Adrenal gland (tissue), 12 donors: ENCODE data around the gene ZNF516. TPM values are rescaled to one million over a fixed set of nuclear protein-coding genes. Genes with fewer than 3 reads are reported as not detected.

Experiments used
- DNase-seq, 7 donors: peaks; one replicate each; pipeline ENCODE4 v3.0.0-alpha.2; 2019 to 2020
- H3K27ac ChIP-seq, 5 donors: fragments of 200-600 bp; sonication (generic) in 4 of 5; 1 replicate in 3 of 5; 2 replicates in 2 of 5; pipeline versions ENCODE4 v1.5.1 to v1.8.0; 2016 to 2020; ENCODE audit warnings: mild to moderate bottlenecking in 1 of 5
- H3K27me3 ChIP-seq: fragments of 200-600 bp; 2 replicates; pipeline ENCODE4 v1.8.0; 2021
- H3K36me3 ChIP-seq, 2 donors: fragments of 200-600 bp; replicated peaks in 1 of 2; 1 replicate in 1 of 2; 2 replicates in 1 of 2; pipeline versions ENCODE4 v1.5.1 to v1.8.0; 2018 to 2022
- H3K4me1 ChIP-seq, 2 donors: fragments of 200-600 bp; replicated peaks in 1 of 2; 1 replicate in 1 of 2; 2 replicates in 1 of 2; pipeline versions ENCODE4 v1.5.1 to v1.8.0; 2018 to 2021
- H3K4me3 ChIP-seq, 4 donors: fragments of 200-600 bp; sonication (generic) in 3 of 4; one replicate each; pipeline ENCODE4 v1.5.1; 2016 to 2018
- H3K9me3 ChIP-seq, 3 donors: fragments of 200-600 bp; sonication (generic) in 1 of 3; replicated peaks in 1 of 3; 1 replicate in 2 of 3; 2 replicates in 1 of 3; pipeline versions ENCODE4 v1.5.1 to v1.8.0; 2016 to 2021
- CTCF ChIP-seq, 6 experiments: fragments of 450-650 bp in 4 of 6; fragments of 200-600 bp in 2 of 6; sonication (generic) in 1 of 6; IDR thresholded peaks; 1 replicate in 5 of 6; 2 replicates in 1 of 6; pipeline versions ENCODE4 v1.5.1 to v1.8.0; 2016 to 2021; ENCODE audit warnings: antibody characterized with exemption in 6 of 6, mild to moderate bottlenecking in 2 of 6, moderate library complexity in 1 of 6
- POLR2A ChIP-seq, 2 donors: fragments of 450-650 bp; IDR thresholded peaks; one replicate each; pipeline ENCODE4 v1.6.1; 2017; ENCODE audit warnings: antibody characterized with exemption in 2 of 2, mild to moderate bottlenecking in 2 of 2, moderate library complexity in 1 of 2
- WGBS, 4 donors: extraction: QIAGEN DNeasy Blood & Tissue Kit in 2 of 4; methylation state at CpG; one replicate each; pipeline versions ENCODE4 v1.1.5 to v1.1.7; 2013 to 2017; 5-methylcytosine and 5-hydroxymethylcytosine counted together
- intact Hi-C, 2 donors: fragments of 100-400 bp; cut with DNase I; formaldehyde crosslinking; loops; one replicate each; pipeline versions ENCODE4 v1.14.1 to v1.15.0; 2022 to 2023
- polyA plus RNA-seq, 3 donors: library from polyadenylated mRNA; stranded (reverse); fragments of 200-250 nt in 2 of 3; fragments of 350-450 nt in 1 of 3; fragmentation: Illumina TruSeq in 1 of 3; extraction: RNeasy Lipid Tissue Mini Kit (QIAGEN cat#74804) in 1 of 3; gene quantifications; one replicate each; pipeline ENCODE4 v1.2.3, GENCODE V29; 2013 to 2014
- total RNA-seq, 9 donors: library from RNA; depleted of rRNA in 4 of 9; stranded (reverse); fragments of >200 nt in 4 of 9; fragments of 120-200 nt in 1 of 9; fragmentation: NEBNext Ultra II Directional in 1 of 9; extraction: Animal tissue kit (Norgen Biotek cat#: 25700) in 1 of 9; gene quantifications; one replicate each; pipeline versions ENCODE4 v1.1.0 to v1.2.4, GENCODE V29; 2013 to 2023
- donor health status: healthy with polysubstance abuse.
- donor health status: Bipolar disorder and iron deficiency.
- donor health status: DM: yes; HTN: yes; CAD: no.
- donor health status: DM: no; HTN: no; CAD: no.
- donor health status: DM: no; HTN: no; CAD: no.
- donor health status: DM: yes; HTN: yes; CAD: no.

The ZNF516 gene
- total and polyA plus RNA-seq, 12 donors, result 8.6 to 60.1 (median 31.0) TPM

DNA sequence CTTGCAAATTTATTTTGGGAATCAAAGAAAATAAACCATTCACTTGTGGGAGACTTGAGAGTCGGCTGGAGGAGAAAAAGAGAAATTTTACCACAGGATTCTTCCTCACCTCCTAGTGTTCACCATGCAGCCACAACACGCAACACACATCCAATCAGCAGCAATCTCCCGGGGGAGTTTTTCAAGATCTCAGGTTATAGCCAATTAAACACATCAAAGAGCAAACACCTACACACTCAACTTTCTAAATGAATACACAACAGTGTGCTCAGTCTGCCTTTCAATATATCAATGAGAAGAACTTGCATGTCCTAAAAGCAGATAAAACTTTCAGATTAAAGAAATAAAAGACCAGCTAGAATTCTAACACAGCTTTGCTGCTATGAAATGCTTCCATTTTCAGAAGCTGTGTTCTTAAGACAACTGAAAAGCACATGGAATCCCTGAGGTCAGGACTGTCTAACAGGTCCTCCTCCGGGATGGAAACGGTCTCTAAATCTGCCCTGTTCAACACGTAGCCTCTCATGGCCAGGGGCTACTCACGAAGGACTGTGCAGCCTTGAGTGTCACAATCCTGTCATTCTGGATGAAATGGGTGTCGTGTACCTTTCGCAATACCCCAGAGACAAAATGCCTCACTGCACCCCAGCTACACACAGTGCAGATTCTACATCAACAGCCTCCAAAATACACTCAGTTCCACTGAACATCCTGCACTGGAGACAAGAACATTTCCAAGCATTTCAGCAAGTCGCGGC, 84.2 kb downstream of the ZNF516 start:
- Histone ChIP-seq H3K9me3 (no peaks in the 10 kb centered on the region), H3K36me3 (no peaks in the 10 kb centered on the region), H3K4me3 (no peak overlapping the region), H3K27me3 (no peaks in the 10 kb centered on the region), H3K27ac (peak overlapping the region in 2 of 5 donors; percentile 19 to 59), H3K4me1 (peaks cover 24 to 62% of the 10 kb centered on the region in 2 donors)
- TF ChIP-seq POLR2A (IDR thresholded peaks at IDR 0.05) (no peak), CTCF (IDR thresholded peaks at IDR 0.05) (no peak)
- DNase-seq, result peak in 5 of 7 donors; percentile 33 to 62 (median 43)
- WGBS, 4 donors, result 57 to 67% (median 59%) methylated on average over 11 of the region's 11 CpGs
- intact Hi-C loops, result no loop called here

DNA sequence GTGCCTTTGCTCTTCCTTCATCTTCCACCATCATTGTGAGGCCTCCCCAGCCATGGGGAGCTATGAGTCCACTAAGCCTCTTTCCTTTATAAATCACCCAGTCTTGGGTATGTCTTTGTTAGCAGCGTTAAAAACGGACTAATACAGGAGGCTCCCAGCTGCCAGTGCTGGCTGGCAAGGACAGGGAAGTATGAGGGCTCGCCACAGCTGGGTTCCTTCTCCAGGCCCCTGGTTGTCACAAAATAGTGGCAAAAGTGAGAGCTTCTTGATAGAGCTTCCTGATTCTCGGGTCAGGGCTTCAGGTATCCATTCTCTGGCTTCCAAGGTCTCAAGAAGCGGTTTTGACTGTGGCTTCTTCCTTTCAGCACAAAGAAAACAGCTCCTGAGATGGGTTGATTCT, 85.0 kb downstream of the ZNF516 start:
- no peaks in the 10 kb centered on the region for H3K9me3 ChIP-seq
- no peaks in the 10 kb centered on the region for H3K36me3 ChIP-seq
- H3K27ac ChIP-seq, result no peak overlapping the region
- intact Hi-C loops, result no loop called here
- peaks cover 24 to 55% of the 10 kb centered on the region in 2 donors for H3K4me1 ChIP-seq
- 83 to 92% (median 87%) methylated on average over 5 of the region's 5 CpGs for WGBS, 4 donors
- H3K27me3 ChIP-seq, result no peaks in the 10 kb centered on the region
- peak in 2 of 7 donors; percentile 18 to 41 for DNase-seq
- no peak overlapping the region for H3K4me3 ChIP-seq
- no peak for TF ChIP-seq CTCF (IDR thresholded peaks at IDR 0.05)

GRCh38 chr18:76408480-76409067, 86.5 kb downstream of the ZNF516 start:
- DNase-seq, result peak in 2 of 7 donors; percentile 13 to 25
- H3K27me3 ChIP-seq, result no peaks in the 10 kb centered on the region
- H3K36me3 ChIP-seq, result no peaks in the 10 kb centered on the region
- intact Hi-C loops, result loop anchor here (10.0 kb wide), 3 partner anchors 76 to 216 kb away; no protein-coding TSS in a partner anchor
- no peak overlapping the region for H3K4me3 ChIP-seq
- peaks cover 24 to 51% of the 10 kb centered on the region in 2 donors for H3K4me1 ChIP-seq
- no peak overlapping the region for H3K27ac ChIP-seq
- TF ChIP-seq POLR2A (IDR thresholded peaks at IDR 0.05) (no peak), CTCF (IDR thresholded peaks at IDR 0.05) (no peak)
- 83 to 88% (median 84%) methylated on average over 15 of the region's 15 CpGs for WGBS, 4 donors
- no peaks in the 10 kb centered on the region for H3K9me3 ChIP-seq

GRCh38 chr18:76407681-76408080, 87.4 kb downstream of the ZNF516 start:
- DNase-seq, result peak in 2 of 7 donors; percentile 18 to 44
- H3K4me1 ChIP-seq, result peaks cover 17 to 42% of the 10 kb centered on the region in 2 donors

More at GRCh38 chr18:76407681-76408080, 87.4 kb downstream of the ZNF516 start:
- Histone ChIP-seq H3K4me3 (no peak overlapping the region), H3K9me3 (no peaks in the 10 kb centered on the region), H3K27ac (no peak overlapping the region), H3K36me3 (no peaks in the 10 kb centered on the region), H3K27me3 (no peaks in the 10 kb centered on the region)
- 89 to 93% (median 91%) methylated on average over 11 of the region's 11 CpGs for WGBS, 4 donors
- intact Hi-C loops, result loop anchor here (10.0 kb wide), 3 partner anchors 77 to 217 kb away; no protein-coding TSS in a partner anchor
- no peak for TF ChIP-seq CTCF (IDR thresholded peaks at IDR 0.05)
